G401 (cell line): ENCODE results near the gene TMBIM4. TPM values are rescaled to one million over a fixed set of nuclear protein-coding genes. Genes with fewer than 3 reads are reported as not detected.

Source experiments
- DNase-seq: peaks from one replicate; pipeline ENCODE4 v3.0.0-alpha.2; 2015; ENCODE audit warnings: low spot score
- in situ Hi-C: cut with HindIII; loops from 2 replicates; pipeline ENCODE4 v1.10.0; 2016; ENCODE audit warnings: low sequenced_read_pairs, mixed read lengths
- total RNA-seq: library from RNA; depleted of rRNA; stranded (reverse); fragments of >200 nt; shearing (Covaris generic); gene quantifications from 2 replicates; pipeline ENCODE4 v1.2.3, GENCODE V29; 2014

TMBIM4 gene
- total RNA-seq, 1 experiment from 2014 or later = 4.0 TPM

GRCh38 chr12:66144791-66145754 is 24.7 kb downstream of the TMBIM4 start:
- no peak for DNase-seq
- in situ Hi-C loops = no loop called here

DNA sequence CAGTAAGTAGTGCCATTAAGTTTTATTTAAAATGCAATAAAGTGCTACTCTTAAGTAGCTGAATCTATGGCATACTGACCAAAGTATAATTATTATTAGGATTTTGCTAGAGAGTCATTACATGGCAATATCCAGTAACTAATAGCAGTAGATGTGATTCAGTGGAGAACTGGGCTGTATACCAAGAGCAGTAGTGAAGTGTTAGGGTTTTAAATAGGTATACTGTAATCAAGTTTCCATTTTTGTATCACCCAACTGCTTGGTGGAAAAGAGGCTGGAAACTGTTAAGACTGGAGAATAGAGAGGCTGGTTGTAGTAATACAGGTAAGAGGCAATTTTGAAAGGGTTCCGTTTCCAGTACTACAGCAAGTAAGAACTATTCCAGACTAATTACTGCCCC is 25.9 kb downstream of the TMBIM4 start:
- in situ Hi-C loops = no loop called here

GRCh38 chr12:66142826-66143225 is 27.0 kb downstream of the TMBIM4 start:
- DNase-seq = no peak
- in situ Hi-C loops = no loop called here

More for the DNA sequence above, 25.9 kb downstream of the TMBIM4 start:
- DNase-seq = no peak

DNA sequence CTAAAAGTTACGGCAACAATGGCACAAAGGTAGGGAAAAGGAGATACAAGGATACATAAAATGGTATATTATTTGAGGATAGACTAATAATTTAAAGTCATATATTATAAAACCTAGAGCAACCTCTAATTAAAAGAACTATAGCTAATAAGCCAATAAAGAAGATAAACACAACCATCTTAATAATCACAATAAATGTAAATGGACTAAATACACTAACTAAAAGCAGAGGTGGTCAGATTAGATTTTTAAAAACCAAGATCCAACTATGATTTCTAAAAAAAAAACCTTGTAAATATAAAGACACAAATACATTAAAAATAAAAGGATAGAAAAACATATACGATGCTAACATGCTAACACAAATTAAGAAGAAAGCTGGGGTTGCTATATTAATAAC is 28.5 kb downstream of the TMBIM4 start:
- in situ Hi-C loops = no loop called here
- DNase-seq = no peak

DNA sequence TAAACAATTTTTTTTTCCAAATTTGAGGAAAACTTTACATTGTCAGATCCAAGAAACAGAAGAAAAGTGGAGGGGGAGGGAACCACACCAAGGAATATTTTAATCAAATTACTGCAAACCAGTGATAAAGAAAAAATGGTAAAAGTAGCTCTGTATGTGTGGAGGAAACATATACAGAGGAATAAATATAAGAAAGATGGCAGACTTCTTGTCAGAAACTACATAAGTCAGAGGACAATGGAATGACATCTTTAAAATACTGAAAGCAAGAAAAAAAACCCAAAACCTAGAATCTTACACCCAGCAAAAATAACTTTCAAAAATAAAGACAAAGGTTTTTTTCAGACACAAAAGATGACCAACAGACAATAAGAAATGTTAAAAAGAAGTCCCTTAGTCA is 29.1 kb downstream of the TMBIM4 start:
- in situ Hi-C loops = no loop called here
- DNase-seq = no peak

- DNase-seq = no peak
- in situ Hi-C loops = no loop called here
Measured at GRCh38 chr12:66139328-66139727, 30.5 kb downstream of the TMBIM4 start.

DNA sequence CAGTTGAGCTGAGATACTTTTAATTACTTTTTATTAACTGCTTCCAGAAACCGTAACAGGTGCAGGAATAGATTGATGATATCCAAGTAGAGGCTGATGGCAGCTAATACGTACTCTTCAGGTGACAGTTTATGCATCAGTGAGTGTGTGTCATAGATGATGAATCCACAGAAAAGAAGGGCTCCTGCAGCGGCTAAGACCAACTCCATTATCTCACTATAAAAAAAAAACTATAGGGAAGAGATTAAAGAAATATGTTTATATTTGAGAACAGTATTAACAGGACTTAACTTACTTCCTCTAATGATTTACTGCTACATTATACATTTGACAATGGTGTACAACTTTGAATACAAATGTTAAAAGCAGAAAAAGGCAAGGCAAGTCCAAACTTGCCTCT is 31.9 kb downstream of the TMBIM4 start:
- DNase-seq = no peak
- in situ Hi-C loops = no loop called here

DNA sequence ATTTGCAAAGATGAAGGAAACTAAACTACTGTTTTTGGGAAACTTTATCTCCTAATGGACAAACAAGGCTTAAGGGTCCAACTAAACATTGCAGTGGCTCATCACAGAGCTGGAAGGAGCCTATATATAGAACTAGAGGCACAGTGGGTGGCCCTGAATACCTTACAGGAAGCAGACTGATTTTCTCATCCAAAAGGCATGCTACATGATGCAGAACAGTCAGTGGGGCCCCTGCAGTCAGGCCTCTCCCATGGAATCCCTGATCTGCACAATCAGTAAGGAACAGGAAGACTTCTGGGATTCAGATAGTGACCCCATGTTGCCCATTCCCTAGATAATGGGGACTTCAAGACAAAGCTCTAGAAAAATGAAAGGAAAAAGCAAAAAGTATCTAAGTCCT is 37.4 kb downstream of the TMBIM4 start:
- in situ Hi-C loops = no loop called here
- DNase-seq = no peak

GRCh38 chr12:66131067-66131688 is 38.6 kb downstream of the TMBIM4 start:
- no peak for DNase-seq
- in situ Hi-C loops = no loop called here

GRCh38 chr12:66130267-66131066 is 39.3 kb downstream of the TMBIM4 start, which contains the start of gene LLPH:
Gene LLPH (minus strand): TSS chr12:66130750. CDS start chr12:66129106, 1,644 bp downstream.
- in situ Hi-C loops = no loop called here
- peak; percentile 91 for DNase-seq

DNA sequence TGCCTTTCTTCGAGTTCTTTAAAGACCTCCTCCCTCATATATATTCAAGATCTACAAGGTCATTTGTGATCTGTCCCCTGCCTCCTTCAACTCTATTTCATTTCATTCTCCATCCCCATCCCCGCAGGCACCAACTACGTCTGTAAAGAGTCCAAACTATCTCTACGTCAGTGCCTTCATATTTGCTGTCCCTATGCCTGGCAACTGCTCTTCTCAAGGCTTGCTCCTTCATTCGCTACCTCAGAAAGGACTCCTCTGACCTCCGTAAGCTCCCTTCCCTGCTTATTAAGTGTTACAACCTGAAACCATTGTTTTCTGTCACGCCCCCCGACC is 39.9 kb downstream of the TMBIM4 start:
- DNase-seq = no peak
- in situ Hi-C loops = no loop called here

GRCh38 chr12:66127650-66128049 is 42.1 kb downstream of the TMBIM4 start:
- in situ Hi-C loops = no loop called here
- no peak for DNase-seq

DNA sequence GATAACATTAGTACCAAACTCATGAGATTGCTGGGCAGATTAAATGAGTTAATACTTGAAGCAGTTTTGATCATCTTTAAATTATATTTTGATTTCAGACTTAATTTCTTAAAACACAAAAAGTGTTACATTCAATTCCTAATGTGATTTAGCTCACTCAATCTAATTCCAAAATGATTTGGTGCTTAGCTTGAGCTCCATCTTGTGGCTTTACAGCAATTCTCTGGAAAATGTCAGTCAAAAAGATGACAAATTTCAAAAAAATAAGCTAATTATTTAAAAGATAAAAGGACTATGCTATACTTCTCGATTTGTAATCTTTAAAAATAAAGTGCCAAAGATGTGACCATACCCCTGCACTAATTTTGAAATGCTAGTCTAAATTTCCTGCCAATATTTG is 49.3 kb downstream of the TMBIM4 start:
- DNase-seq = no peak
- in situ Hi-C loops = no loop called here

DNA sequence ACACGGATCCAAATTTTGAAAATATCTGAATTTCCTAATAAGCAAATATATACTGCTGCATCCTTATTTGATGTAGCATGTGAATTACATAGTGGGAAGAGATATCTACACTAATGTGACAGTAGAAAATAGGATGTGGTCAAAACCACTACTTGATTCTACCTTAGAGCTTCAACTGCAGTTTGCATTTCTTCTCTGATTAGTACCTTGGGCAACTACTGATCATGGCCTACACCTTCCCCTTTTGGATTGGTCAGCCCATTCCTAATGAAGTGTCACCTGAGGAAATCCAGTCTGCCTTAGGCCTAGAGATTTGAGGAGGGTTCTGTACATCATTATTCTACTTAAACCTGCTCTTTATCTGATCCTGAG is 49.9 kb downstream of the TMBIM4 start:
- no peak for DNase-seq
- in situ Hi-C loops = no loop called here

DNA sequence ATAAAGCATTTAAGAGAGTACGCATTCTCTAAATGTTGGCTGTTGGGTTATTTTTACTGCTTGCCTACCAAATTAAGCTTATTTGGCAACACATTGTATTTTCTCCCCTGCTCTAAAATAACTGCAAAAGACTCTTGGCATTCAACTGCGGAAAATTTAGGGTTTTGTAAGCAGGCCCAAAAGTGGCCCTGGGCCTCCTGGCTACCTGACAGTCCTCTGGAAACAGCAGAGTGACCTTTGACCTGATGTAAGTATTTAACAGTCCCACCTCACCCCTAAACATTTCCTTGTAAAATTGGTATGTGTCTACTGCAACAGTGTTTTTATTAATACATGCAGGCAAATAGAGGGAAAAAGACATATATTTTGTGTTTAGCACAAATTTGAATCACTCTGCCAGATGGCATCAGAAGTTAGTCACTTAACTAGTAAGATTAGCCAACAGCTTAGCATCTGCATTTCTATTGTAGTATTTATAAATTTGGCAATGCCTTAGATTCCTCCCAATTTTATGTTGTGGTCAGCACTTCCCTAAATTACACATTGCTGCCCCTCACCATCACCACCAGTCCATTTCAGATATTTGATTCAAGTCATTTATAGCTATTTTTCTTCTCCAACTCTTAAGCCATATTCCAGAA is 50.4 kb downstream of the TMBIM4 start:
- in situ Hi-C loops = no loop called here

DNA sequence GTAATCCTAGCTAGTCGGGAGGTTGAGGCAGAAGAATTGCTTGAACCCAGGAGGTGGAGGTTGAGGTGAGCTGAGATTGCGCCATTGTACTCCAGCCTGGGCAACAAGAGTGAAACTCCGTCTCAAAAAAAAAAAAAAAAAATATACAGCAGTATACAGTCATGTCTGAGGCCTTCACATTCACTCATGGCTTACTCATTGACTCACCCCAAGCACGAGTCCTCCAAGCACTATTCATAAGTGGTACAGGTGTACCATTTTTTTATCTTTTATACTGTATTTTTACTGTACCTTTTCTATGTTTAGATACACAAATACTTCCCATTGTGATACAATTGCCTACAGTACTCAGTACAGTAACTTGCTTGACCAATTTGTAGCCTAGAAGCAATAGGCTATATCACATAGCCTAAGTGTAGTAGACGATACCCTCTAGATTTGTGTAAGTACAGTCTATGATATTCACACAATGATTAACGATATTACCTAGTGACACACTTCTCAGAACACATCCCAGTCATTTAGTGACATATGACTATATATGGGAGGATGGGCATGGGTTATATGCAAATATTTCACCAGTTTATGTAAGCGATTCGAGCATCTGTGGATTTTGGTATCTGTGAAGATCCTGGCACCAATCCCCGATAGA is 51.4 kb downstream of the TMBIM4 start:
- in situ Hi-C loops = no loop called here
- DNase-seq = no peak

More for the DNA sequence above, 50.4 kb downstream of the TMBIM4 start:
- no peak for DNase-seq

- DNase-seq = no peak
- in situ Hi-C loops = no loop called here
Measured at GRCh38 chr12:66117242-66117641, 52.6 kb downstream of the TMBIM4 start.

GRCh38 chr12:66115071-66115600 is 54.7 kb downstream of the TMBIM4 start:
- in situ Hi-C loops = no loop called here
- DNase-seq = no peak

DNA sequence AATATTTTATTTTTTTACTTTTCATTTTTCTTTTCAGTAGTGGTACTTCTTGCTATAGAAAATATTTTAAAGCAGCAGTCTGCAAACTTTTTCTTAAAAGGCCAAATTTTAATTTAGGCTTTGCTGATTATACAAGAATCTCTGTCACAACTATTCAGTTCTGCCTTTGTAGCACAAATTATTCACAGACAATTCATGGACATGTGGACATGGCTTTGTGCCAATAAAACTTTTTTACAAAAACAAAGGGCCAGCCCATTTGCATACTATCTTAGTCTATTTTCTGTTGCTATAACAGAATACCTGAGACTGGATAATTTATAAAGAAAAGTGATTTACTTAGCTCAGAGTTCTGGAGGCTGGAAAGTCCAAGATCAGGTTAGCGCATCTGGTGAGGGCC is 56.3 kb downstream of the TMBIM4 start:
- DNase-seq = no peak
- in situ Hi-C loops = no loop called here
